ENCODE data around the gene DRAM2.

Gene DRAM2

DNA sequence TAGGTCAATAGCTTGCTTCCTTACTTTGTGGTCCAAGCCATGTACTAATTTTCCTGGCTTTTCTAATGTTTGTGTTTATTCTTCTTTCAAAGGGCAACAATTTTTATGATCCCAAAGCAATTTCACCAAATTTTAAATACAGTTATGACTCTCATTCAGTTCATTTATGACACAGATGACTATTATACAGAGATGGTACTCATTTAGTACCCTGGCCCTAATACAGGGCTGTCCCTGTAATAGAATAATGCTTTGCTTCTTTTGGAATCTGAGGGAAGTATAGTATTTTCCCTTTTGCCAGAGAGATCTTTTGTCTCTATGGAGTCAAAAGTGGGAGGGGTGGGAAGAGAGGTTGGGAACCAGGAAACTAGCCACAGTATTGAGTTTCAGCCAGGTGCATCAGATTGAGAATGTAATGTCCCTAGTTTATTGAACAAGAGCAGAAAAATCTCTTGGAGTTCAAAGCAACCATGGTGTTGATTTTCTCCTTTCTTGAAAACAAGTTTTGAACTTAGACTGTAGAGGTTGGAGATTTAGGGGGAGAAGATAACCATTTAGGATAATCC, 40.2 kb upstream of the DRAM2 start:
- no peaks in the 10 kb centered on the region for H3K27me3 ChIP-seq (ENCODE audit: control insufficient read depth, insufficient read depth, low read length)
- no peak overlapping the region for H3K4me3 ChIP-seq (ENCODE audit: low read depth, low read length)
- no peak overlapping the region for H3K4me2 ChIP-seq (ENCODE audit: low read length)
- no peak overlapping the region for H3K9ac ChIP-seq
- no peak overlapping the region for H3K27ac ChIP-seq
- no peak overlapping the region for H2AFZ ChIP-seq
- H3K36me3 ChIP-seq (ENCODE audit: control insufficient read depth, insufficient read depth, low read length): no peaks in the 10 kb centered on the region
- no peaks in the 10 kb centered on the region for H3K4me1 ChIP-seq
- no peaks in the 10 kb centered on the region for H3K79me2 ChIP-seq
- no peaks in the 10 kb centered on the region for H3K9me3 ChIP-seq (ENCODE audit: control insufficient read depth, low read length)
- TF ChIP-seq, protein P1, sequence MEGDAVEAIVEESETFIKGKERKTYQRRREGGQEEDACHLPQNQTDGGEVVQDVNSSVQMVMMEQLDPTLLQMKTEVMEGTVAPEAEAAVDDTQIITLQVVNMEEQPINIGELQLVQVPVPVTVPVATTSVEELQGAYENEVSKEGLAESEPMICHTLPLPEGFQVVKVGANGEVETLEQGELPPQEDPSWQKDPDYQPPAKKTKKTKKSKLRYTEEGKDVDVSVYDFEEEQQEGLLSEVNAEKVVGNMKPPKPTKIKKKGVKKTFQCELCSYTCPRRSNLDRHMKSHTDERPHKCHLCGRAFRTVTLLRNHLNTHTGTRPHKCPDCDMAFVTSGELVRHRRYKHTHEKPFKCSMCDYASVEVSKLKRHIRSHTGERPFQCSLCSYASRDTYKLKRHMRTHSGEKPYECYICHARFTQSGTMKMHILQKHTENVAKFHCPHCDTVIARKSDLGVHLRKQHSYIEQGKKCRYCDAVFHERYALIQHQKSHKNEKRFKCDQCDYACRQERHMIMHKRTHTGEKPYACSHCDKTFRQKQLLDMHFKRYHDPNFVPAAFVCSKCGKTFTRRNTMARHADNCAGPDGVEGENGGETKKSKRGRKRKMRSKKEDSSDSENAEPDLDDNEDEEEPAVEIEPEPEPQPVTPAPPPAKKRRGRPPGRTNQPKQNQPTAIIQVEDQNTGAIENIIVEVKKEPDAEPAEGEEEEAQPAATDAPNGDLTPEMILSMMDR (IDR thresholded peaks at IDR 0.05): no peak

DNA sequence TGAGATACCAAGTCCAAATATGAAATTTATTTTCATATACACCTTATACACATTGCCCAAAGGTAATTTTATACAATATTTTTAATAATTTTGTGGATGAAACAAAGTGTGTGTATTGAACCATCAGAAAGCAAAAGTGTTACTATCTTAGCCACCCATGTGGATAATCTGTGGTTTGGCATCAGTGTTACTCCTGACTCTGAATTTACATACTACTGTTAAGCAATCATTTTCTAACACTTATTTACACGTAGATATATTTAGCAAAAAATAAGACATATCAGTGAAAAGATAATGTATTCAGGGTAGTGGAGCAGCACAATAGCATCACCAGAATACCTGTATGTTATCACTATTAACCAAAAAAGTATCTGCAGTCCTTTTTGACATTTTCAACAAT, 36.8 kb upstream of the DRAM2 start:
- Histone ChIP-seq H3K4me1 (no peaks in the 10 kb centered on the region), H3K4me2 (ENCODE audit: low read length) (no peak overlapping the region), H3K36me3 (ENCODE audit: control insufficient read depth, insufficient read depth, low read length) (no peaks in the 10 kb centered on the region)

DNA sequence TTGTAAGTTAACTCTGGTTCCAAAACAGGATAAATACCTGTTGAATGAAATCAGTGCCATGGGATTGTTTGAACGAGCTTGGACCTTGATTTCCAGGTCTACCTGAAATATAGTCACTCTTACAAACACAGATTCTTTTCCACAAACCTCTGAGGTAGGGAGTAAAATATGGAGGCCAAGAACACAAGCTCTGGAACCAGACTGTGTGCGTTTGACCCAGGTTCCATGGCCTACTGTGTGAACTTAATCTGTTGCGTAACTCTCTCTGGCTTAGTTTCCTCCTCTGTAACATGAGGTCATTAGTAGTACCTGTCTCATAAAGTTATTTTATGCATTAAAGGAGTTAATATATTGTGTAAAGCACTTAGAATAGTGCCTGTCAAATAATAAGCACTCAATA, 35.5 kb upstream of the DRAM2 start:
- Histone ChIP-seq H3K36me3 (ENCODE audit: control insufficient read depth, insufficient read depth, low read length) (no peaks in the 10 kb centered on the region), H3K9me3 (ENCODE audit: control insufficient read depth, low read length) (no peaks in the 10 kb centered on the region), H3K27me3 (ENCODE audit: control insufficient read depth, insufficient read depth, low read length) (no peaks in the 10 kb centered on the region), H3K27ac (no peak overlapping the region), H3K79me2 (no peaks in the 10 kb centered on the region), H3K9ac (no peak overlapping the region), H3K4me2 (ENCODE audit: low read length) (no peak overlapping the region), H2AFZ (no peak overlapping the region), H3K4me3 (ENCODE audit: low read depth, low read length) (no peak overlapping the region), H3K4me1 (no peaks in the 10 kb centered on the region)
- TF ChIP-seq, protein P1 (IDR thresholded peaks at IDR 0.05): no peak

More for the DNA sequence above, 36.8 kb upstream of the DRAM2 start:
- no peaks in the 10 kb centered on the region for H3K79me2 ChIP-seq
- H2AFZ ChIP-seq: no peak overlapping the region
- H3K9ac ChIP-seq: no peak overlapping the region
- H3K27me3 ChIP-seq (ENCODE audit: control insufficient read depth, insufficient read depth, low read length): no peaks in the 10 kb centered on the region
- H3K9me3 ChIP-seq (ENCODE audit: control insufficient read depth, low read length): no peaks in the 10 kb centered on the region
- no peak overlapping the region for H3K27ac ChIP-seq
- TF ChIP-seq, protein P1 (IDR thresholded peaks at IDR 0.05): no peak
- no peak overlapping the region for H3K4me3 ChIP-seq (ENCODE audit: low read depth, low read length)

DNA sequence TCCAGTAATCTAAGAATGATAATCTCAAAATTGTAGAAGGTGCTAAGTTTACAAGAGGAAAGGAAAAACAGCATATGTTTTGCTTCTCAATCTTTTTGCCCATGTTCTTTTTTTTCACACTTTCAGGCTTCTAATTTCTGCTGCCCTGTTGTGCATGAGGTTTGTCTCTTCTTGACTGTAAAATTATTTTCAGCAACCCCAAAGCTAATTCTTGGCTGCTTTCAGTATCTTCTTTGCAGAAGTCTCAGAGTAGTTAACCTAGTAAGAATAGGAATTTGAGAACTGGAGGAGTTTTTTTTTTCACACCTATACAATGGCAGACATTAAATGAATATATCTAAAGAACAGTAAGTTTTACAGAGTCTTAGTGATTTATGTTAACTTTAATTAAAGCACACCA, 34.2 kb upstream of the DRAM2 start:
- Histone ChIP-seq H3K4me2 (ENCODE audit: low read length) (no peak overlapping the region), H3K9ac (no peak overlapping the region), H3K4me3 (ENCODE audit: low read depth, low read length) (no peak overlapping the region), H3K4me1 (no peaks in the 10 kb centered on the region), H3K9me3 (ENCODE audit: control insufficient read depth, low read length) (no peaks in the 10 kb centered on the region), H3K36me3 (ENCODE audit: control insufficient read depth, insufficient read depth, low read length) (no peaks in the 10 kb centered on the region), H2AFZ (no peak overlapping the region), H3K27me3 (ENCODE audit: control insufficient read depth, insufficient read depth, low read length) (no peaks in the 10 kb centered on the region), H3K27ac (no peak overlapping the region), H3K79me2 (no peaks in the 10 kb centered on the region)
- TF ChIP-seq, protein P1 (IDR thresholded peaks at IDR 0.05): no peak

DNA sequence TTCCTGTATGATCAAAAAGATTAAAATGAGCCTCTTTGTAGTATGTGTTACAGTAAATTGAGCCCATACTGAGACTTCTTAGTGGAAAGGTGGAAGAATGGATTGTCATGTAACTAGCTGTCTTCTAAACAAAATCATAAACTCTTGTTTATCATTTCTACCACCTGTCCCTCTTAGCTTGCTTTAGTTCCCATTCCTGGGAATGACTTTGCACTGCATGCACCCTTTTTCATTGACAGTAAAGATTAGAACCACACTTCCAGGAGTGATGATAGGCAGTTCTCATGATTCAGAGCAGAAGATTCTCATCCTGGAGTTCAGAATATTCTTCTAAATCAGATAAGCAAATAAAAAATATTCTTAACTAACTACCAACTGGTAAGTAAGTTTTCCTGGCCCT, 32.6 kb upstream of the DRAM2 start:
- TF ChIP-seq, protein P1 (IDR thresholded peaks at IDR 0.05): no peak
- no peaks in the 10 kb centered on the region for H3K79me2 ChIP-seq
- H3K27ac ChIP-seq: no peak overlapping the region
- no peak overlapping the region for H3K9ac ChIP-seq
- H3K36me3 ChIP-seq (ENCODE audit: control insufficient read depth, insufficient read depth, low read length): no peaks in the 10 kb centered on the region
- H3K9me3 ChIP-seq (ENCODE audit: control insufficient read depth, low read length): no peaks in the 10 kb centered on the region
- H3K4me1 ChIP-seq: no peaks in the 10 kb centered on the region
- H3K4me2 ChIP-seq (ENCODE audit: low read length): no peak overlapping the region
- H2AFZ ChIP-seq: no peak overlapping the region
- no peak overlapping the region for H3K4me3 ChIP-seq (ENCODE audit: low read depth, low read length)
- H3K27me3 ChIP-seq (ENCODE audit: control insufficient read depth, insufficient read depth, low read length): no peaks in the 10 kb centered on the region

Measured in parathyroid adenoma (tissue), 2 donors.